Esophagus squamous epithelium (tissue), 5 donors: ENCODE measurements around the gene FFAR1. TPM values are rescaled to one million over a fixed set of nuclear protein-coding genes. Genes with fewer than 3 reads are reported as not detected.

Experiments used
- DNase-seq: peaks from one replicate; lab custom pipeline; 2025; lab: John Stamatoyannopoulos, UW
- H3K27ac ChIP-seq, 4 donors: fragments of 200-600 bp; sonication (generic); one replicate each; pipeline ENCODE4 v1.5.1; 2016 to 2019; ENCODE audit warnings: mild to moderate bottlenecking in 1 of 4
- H3K27me3 ChIP-seq, 4 donors: fragments of 200-600 bp; sonication (generic); 1 replicate in 3 of 4; 2 replicates in 1 of 4; pipeline versions ENCODE4 v1.5.1 to v1.6.0; 2017 to 2021; ENCODE audit warnings: antibody characterized with exemption in 1 of 4
- H3K36me3 ChIP-seq, 3 donors: fragments of 200-600 bp; sonication (generic); one replicate each; pipeline ENCODE4 v1.5.1; 2016 to 2019
- H3K4me1 ChIP-seq, 3 donors: fragments of 200-600 bp; sonication (generic); one replicate each; pipeline ENCODE4 v1.5.1; 2017 to 2019
- H3K4me3 ChIP-seq, 4 donors: fragments of 200-600 bp; sonication (generic); 1 replicate in 3 of 4; 2 replicates in 1 of 4; pipeline ENCODE4 v1.5.1; 2016 to 2019; ENCODE audit warnings: mild to moderate bottlenecking in 2 of 4, moderate library complexity in 1 of 4
- H3K9me3 ChIP-seq, 3 donors: fragments of 200-600 bp; sonication (generic); one replicate each; pipeline ENCODE4 v1.5.1; 2016 to 2019
- CTCF ChIP-seq, 6 experiments: fragments of 450-650 bp in 4 of 6; fragments of 200-600 bp in 2 of 6; sonication (generic) in 2 of 6; IDR thresholded peaks; one replicate each; pipeline ENCODE4 v1.5.1; 2016 to 2019; ENCODE audit warnings: antibody characterized with exemption in 6 of 6, mild to moderate bottlenecking in 4 of 6, moderate library complexity in 4 of 6
- POLR2A ChIP-seq, 4 donors: fragments of 450-650 bp; IDR thresholded peaks; one replicate each; pipeline ENCODE4 v1.6.1; 2017; ENCODE audit warnings: antibody characterized with exemption in 4 of 4, mild to moderate bottlenecking in 4 of 4, moderate library complexity in 3 of 4
- WGBS, 2 donors: methylation state at CpG; one replicate each; pipeline ENCODE4 v1.1.5; 2018; 5-methylcytosine and 5-hydroxymethylcytosine counted together
- intact Hi-C: fragments of 100-400 bp; cut with DNase I; formaldehyde crosslinking; loops from one replicate; pipeline ENCODE4 v1.15.0; 2022
- total RNA-seq, 4 donors: library from RNA; depleted of rRNA; stranded (reverse); fragments of >200 nt; gene quantifications; one replicate each; pipeline ENCODE4 v1.1.0, GENCODE V29; 2016
- donor health status: DM: yes; HTN: yes; CAD: no.

FFAR1 gene
- total RNA-seq, 4 donors from 2014 or later: not detected

GRCh38 chr19:35306473-35307246 lies 41.0 kb upstream of the FFAR1 start:
- Histone ChIP-seq H3K9me3 (no peaks in the 10 kb centered on the region), H3K27ac (no peak overlapping the region), H3K4me3 (no peak overlapping the region), H3K36me3 (no peaks in the 10 kb centered on the region), H3K4me1 (no peaks in the 10 kb centered on the region), H3K27me3 (peaks cover 0 to 45% (median 0%) of the 10 kb centered on the region in 4 donors)
- intact Hi-C loops: no loop called here
- DNase-seq: no peak
- peak in 1 of 6 experiments; percentile 19 for TF ChIP-seq CTCF (IDR thresholded peaks at IDR 0.05)
- TF ChIP-seq POLR2A (IDR thresholded peaks at IDR 0.05): no peak
- WGBS, 2 donors: 62 to 68% methylated on average over 14 to 20 of the region's 20 CpGs

GRCh38 chr19:35307931-35308330 lies 39.8 kb upstream of the FFAR1 start:
- H3K27ac ChIP-seq: no peak overlapping the region
- H3K9me3 ChIP-seq: no peaks in the 10 kb centered on the region
- no peak for TF ChIP-seq CTCF (IDR thresholded peaks at IDR 0.05)
- TF ChIP-seq POLR2A (IDR thresholded peaks at IDR 0.05): no peak
- WGBS, 2 donors: 70 to 72% methylated on average over 10 of the region's 10 CpGs
- intact Hi-C loops: no loop called here
- no peaks in the 10 kb centered on the region for H3K36me3 ChIP-seq
- H3K4me1 ChIP-seq: no peaks in the 10 kb centered on the region
- no peak for DNase-seq
- H3K4me3 ChIP-seq: no peak overlapping the region
- H3K27me3 ChIP-seq: peaks cover 0 to 48% (median 0%) of the 10 kb centered on the region in 4 donors

- no peak for TF ChIP-seq POLR2A (IDR thresholded peaks at IDR 0.05)
- TF ChIP-seq CTCF (IDR thresholded peaks at IDR 0.05): no peak
- no peaks in the 10 kb centered on the region for H3K36me3 ChIP-seq
- H3K4me1 ChIP-seq: no peaks in the 10 kb centered on the region
- no peaks in the 10 kb centered on the region for H3K9me3 ChIP-seq
- 78 to 84% methylated on average over 7 of the region's 7 CpGs for WGBS, 2 donors
- no peak for DNase-seq
- H3K27ac ChIP-seq: no peak overlapping the region
- intact Hi-C loops: no loop called here
- H3K27me3 ChIP-seq: peaks cover 0 to 55% (median 0%) of the 10 kb centered on the region in 4 donors
- H3K4me3 ChIP-seq: no peak overlapping the region
These were observed 38.8 kb upstream of the FFAR1 start for GRCh38 chr19:35308910-35309309.

- 53 to 75% methylated on average over 13 to 14 of the region's 47 CpGs for WGBS, 2 donors
- no peak for TF ChIP-seq CTCF (IDR thresholded peaks at IDR 0.05)
- no peaks in the 10 kb centered on the region for H3K36me3 ChIP-seq
- DNase-seq: no peak
- no peaks in the 10 kb centered on the region for H3K4me1 ChIP-seq
- H3K4me3 ChIP-seq: no peak overlapping the region
- H3K9me3 ChIP-seq: no peaks in the 10 kb centered on the region
- intact Hi-C loops: no loop called here
- peaks cover 0 to 53% (median 0%) of the 10 kb centered on the region in 4 donors for H3K27me3 ChIP-seq
- no peak overlapping the region for H3K27ac ChIP-seq
These were observed 38.0 kb upstream of the FFAR1 start for GRCh38 chr19:35309481-35310279.

- H3K27ac ChIP-seq: no peak overlapping the region
- 60 to 80% methylated on average over 2 of the region's 12 CpGs for WGBS, 2 donors
- no peaks in the 10 kb centered on the region for H3K4me1 ChIP-seq
- no peaks in the 10 kb centered on the region for H3K9me3 ChIP-seq
- no peaks in the 10 kb centered on the region for H3K36me3 ChIP-seq
- no peak for DNase-seq
- intact Hi-C loops: no loop called here
- no peak overlapping the region for H3K4me3 ChIP-seq
- TF ChIP-seq CTCF (IDR thresholded peaks at IDR 0.05): no peak
- no peak for TF ChIP-seq POLR2A (IDR thresholded peaks at IDR 0.05)
- peaks cover 0 to 47% (median 0%) of the 10 kb centered on the region in 4 donors for H3K27me3 ChIP-seq
These were observed 37.4 kb upstream of the FFAR1 start for GRCh38 chr19:35310331-35310730.
